ENCODE results near the gene TKT. TPM values are rescaled to one million over a fixed set of nuclear protein-coding genes. Genes with fewer than 3 reads are reported as not detected.
"Not testable (repeated sequence)": the region's sequence is repeated elsewhere in the genome, so short reads cannot be mapped to it uniquely, and the experiment has no call there.

TKT gene
- total RNA-seq, 1 experiment from 2014 or later: 650 TPM

DNA sequence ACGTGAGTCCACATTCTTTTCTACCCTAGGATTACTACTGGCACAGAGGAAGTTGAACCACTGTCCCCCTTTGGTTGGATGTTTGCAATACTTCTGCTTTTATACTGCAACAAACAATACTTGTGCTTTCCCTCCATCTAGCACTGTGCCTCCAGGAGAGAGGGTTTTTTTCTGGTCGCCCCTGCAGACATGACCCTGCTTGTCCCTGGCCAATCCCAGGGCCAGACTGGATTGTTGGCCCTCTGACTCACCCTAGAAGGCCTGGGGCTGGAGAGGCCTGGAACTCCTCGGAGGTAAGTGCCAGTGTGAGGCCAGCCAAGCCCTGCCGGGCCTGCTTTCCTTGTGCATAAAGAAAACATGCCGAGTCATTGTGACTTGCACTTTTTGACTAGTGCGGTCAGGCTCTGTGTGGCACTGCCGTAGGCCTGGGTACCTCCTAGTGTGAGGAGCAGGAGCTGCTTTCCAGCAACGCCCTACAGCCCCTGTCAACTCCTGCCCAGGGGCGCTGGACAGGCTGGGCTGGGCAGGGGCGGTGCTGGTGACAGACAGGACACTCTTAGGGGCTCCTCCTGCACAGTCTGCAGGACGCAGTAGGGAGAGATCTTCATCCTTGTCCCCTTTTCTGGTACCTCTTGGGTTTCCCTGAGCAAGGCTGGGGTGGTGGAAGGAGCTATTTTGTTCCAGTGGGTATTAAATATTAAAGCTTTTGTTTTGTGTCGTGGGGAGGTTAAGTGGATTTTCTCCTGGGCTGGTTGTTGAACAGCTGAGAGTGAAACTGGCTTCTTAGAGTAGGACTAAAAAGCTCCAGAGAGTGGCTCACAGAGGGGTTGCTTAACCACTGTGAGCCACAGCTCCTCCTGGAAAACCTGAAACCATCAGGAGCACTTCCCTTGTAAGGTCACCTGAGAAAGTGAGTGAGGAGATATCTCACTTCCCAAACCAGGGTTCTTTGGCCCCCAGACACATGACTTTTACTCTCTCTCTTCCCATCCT is 14.4 kb upstream of the TKT start:
- Histone ChIP-seq H3K23me2 (ENCODE audit: insufficient read length, low read depth, low read length, poor library complexity, severe bottlenecking) (no peaks in the 10 kb centered on the region), H3K27me3 (ENCODE audit: insufficient read depth, low read length) (no peaks in the 10 kb centered on the region), H3K4me2 (ENCODE audit: insufficient read depth, insufficient read length, low read length) (no peak overlapping the region), H2BK5ac (ENCODE audit: insufficient read length, low read length) (no peak overlapping the region), H3K79me2 (ENCODE audit: insufficient read depth, low read length) (no peaks in the 10 kb centered on the region), H4K5ac (ENCODE audit: insufficient read length, low read depth, low read length) (peak overlapping the region; percentile 48), H4K91ac (ENCODE audit: insufficient read length, low read depth, low read length) (no peak overlapping the region), H3K23ac (ENCODE audit: insufficient read length, low read depth, low read length) (no peak overlapping the region), H2BK12ac (ENCODE audit: insufficient read length, low read depth, low read length) (no peak overlapping the region), H2BK20ac (ENCODE audit: low read depth, low read length, poor library complexity, severe bottlenecking) (no peak overlapping the region), H3K9ac (ENCODE audit: extremely low read depth, insufficient read length, low read length) (no peak overlapping the region), H3T11ph (ENCODE audit: low read length) (no peak overlapping the region), H3K79me1 (ENCODE audit: insufficient read depth, low read depth, low read length, poor library complexity, severe bottlenecking) (no peaks in the 10 kb centered on the region), H3K18ac (ENCODE audit: insufficient read length, low read depth, low read length) (peak overlapping the region; percentile 35), H3K9me3 (ENCODE audit: control insufficient read depth, low read depth, low read length) (no peaks in the 10 kb centered on the region), H3K27ac (ENCODE audit: insufficient read length, low read depth, low read length) (peak overlapping the region; percentile 59), H3K56ac (ENCODE audit: insufficient read length, low read depth, low read length) (no peak overlapping the region), H3K4me1 (ENCODE audit: insufficient read depth, low read length) (no peaks in the 10 kb centered on the region; the same call in 1 of the 2 replicates), H4K20me1 (ENCODE audit: control insufficient read depth, insufficient read depth, insufficient read length) (no peaks in the 10 kb centered on the region), H4K8ac (replicated peaks; ENCODE audit: insufficient read length, low read depth, low read length) (no peak overlapping the region), H2BK120ac (ENCODE audit: low read depth, low read length, poor library complexity, severe bottlenecking) (no peak overlapping the region), H3K14ac (ENCODE audit: insufficient read depth, low read length) (peak overlapping the region; percentile 60), H2BK15ac (ENCODE audit: low read depth, low read length) (no peak overlapping the region), H3K4ac (ENCODE audit: low read depth, low read length) (no peak overlapping the region), H2AK5ac (ENCODE audit: insufficient read length, low read length) (no peak overlapping the region), H2AFZ (ENCODE audit: low read length) (no peak overlapping the region)
- peak; percentile 95 for DNase-seq
- WGBS (ENCODE audit: extremely low coverage, insufficient read length, low lambda C conversion rate): no CpG with 5 or more reads among the region's 12 CpGs
- peaks cover 0 to 2% (median 0%) of the 10 kb centered on the region in 3 experiments; a peak in 1 of 7 replicates for H3K36me3 Mint-ChIP-seq (ENCODE audit: insufficient read depth in 1 of 3, low read depth in 3 of 3)
- peaks cover 21 to 24% of the 10 kb centered on the region in 2 experiments for H3K4me1 Mint-ChIP-seq
- TF ChIP-seq, protein P1, sequence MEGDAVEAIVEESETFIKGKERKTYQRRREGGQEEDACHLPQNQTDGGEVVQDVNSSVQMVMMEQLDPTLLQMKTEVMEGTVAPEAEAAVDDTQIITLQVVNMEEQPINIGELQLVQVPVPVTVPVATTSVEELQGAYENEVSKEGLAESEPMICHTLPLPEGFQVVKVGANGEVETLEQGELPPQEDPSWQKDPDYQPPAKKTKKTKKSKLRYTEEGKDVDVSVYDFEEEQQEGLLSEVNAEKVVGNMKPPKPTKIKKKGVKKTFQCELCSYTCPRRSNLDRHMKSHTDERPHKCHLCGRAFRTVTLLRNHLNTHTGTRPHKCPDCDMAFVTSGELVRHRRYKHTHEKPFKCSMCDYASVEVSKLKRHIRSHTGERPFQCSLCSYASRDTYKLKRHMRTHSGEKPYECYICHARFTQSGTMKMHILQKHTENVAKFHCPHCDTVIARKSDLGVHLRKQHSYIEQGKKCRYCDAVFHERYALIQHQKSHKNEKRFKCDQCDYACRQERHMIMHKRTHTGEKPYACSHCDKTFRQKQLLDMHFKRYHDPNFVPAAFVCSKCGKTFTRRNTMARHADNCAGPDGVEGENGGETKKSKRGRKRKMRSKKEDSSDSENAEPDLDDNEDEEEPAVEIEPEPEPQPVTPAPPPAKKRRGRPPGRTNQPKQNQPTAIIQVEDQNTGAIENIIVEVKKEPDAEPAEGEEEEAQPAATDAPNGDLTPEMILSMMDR (conservative IDR thresholded peaks at IDR 0.05): no peak
- H3K9me3 Mint-ChIP-seq: no peaks in the 10 kb centered on the region
- H3K27ac Mint-ChIP-seq: peak overlapping the region; percentile 92 to 97 (median 95)
- H3K27me3 Mint-ChIP-seq (ENCODE audit: low read depth): no peaks in the 10 kb centered on the region; the same call in none of the 2 replicates
- peak overlapping the region in 1 of 2 experiments; percentile 40; a peak in 3 of 5 replicates for H3K4me3 Mint-ChIP-seq

DNA sequence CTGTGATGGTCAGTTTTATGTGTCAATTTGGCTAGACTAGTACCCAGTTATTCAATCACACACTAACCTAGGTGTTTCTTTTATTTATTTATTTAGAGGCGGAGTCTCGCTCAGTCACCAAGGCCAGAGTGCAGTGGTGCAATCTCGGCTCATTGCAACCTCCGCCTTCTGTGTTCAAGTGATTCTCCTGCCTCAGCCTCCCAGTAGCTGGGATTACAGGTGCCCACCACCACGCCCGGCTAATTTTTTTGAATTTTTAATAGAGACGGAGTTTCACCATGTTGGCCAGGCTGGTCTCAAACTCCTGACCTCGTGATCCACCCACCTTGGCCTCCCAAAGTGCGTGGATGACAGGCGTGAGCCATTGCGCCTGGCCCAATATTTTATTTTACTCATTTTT is 13.4 kb upstream of the TKT start:
- H3T11ph ChIP-seq (ENCODE audit: low read length); H3K36me3 Mint-ChIP-seq (ENCODE audit: insufficient read depth in 1 of 3, low read depth in 3 of 3); H3K4me3 Mint-ChIP-seq; H4K91ac ChIP-seq (ENCODE audit: insufficient read length, low read depth, low read length); H3K9me3 ChIP-seq (ENCODE audit: control insufficient read depth, low read depth, low read length); H3K79me1 ChIP-seq (ENCODE audit: insufficient read depth, low read depth, low read length, poor library complexity, severe bottlenecking); H3K9me3 Mint-ChIP-seq; H3K4ac ChIP-seq (ENCODE audit: low read depth, low read length); H3K27me3 ChIP-seq (ENCODE audit: insufficient read depth, low read length); H3K9ac ChIP-seq (ENCODE audit: extremely low read depth, insufficient read length, low read length); H4K20me1 ChIP-seq (ENCODE audit: control insufficient read depth, insufficient read depth, insufficient read length); H3K23ac ChIP-seq (ENCODE audit: insufficient read length, low read depth, low read length); H3K4me2 ChIP-seq (ENCODE audit: insufficient read depth, insufficient read length, low read length); H3K18ac ChIP-seq (ENCODE audit: insufficient read length, low read depth, low read length); H2BK15ac ChIP-seq (ENCODE audit: low read depth, low read length); H3K27me3 Mint-ChIP-seq (ENCODE audit: low read depth); H2BK20ac ChIP-seq (ENCODE audit: low read depth, low read length, poor library complexity, severe bottlenecking); H3K14ac ChIP-seq (ENCODE audit: insufficient read depth, low read length); H3K23me2 ChIP-seq (ENCODE audit: insufficient read length, low read depth, low read length, poor library complexity, severe bottlenecking); H2BK12ac ChIP-seq (ENCODE audit: insufficient read length, low read depth, low read length); H2BK120ac ChIP-seq (ENCODE audit: low read depth, low read length, poor library complexity, severe bottlenecking); DNase-seq; H3K27ac ChIP-seq (ENCODE audit: insufficient read length, low read depth, low read length); H2AK5ac ChIP-seq (ENCODE audit: insufficient read length, low read length); H2AFZ ChIP-seq (ENCODE audit: low read length); H3K79me2 ChIP-seq (ENCODE audit: insufficient read depth, low read length); H2BK5ac ChIP-seq (ENCODE audit: insufficient read length, low read length); H3K4me1 ChIP-seq (ENCODE audit: insufficient read depth, low read length); H4K5ac ChIP-seq (ENCODE audit: insufficient read length, low read depth, low read length); H4K8ac ChIP-seq (replicated peaks; ENCODE audit: insufficient read length, low read depth, low read length); H3K56ac ChIP-seq (ENCODE audit: insufficient read length, low read depth, low read length): not testable (repeated sequence)
- Mint-ChIP-seq H3K27ac (peak overlapping the region in 1 of 3 experiments; percentile 61; a peak in 1 of 7 replicates), H3K4me1 (peaks cover 20 to 28% of the 10 kb centered on the region in 2 experiments)
- no CpG with 5 or more reads among the region's 11 CpGs for WGBS (ENCODE audit: extremely low coverage, insufficient read length, low lambda C conversion rate)
